Natural killer cell (primary cell): ENCODE results near the gene FUCA1. TPM values are rescaled to one million over a fixed set of nuclear protein-coding genes. Genes with fewer than 3 reads are reported as not detected.

Experiments
- ATAC-seq, 3 donors: fragments of 150-1000 bp in 2 of 3; fragments of 200-7000 bp in 1 of 3; cut with Tn5 transposase; 1 replicate in 1 of 3; 2 replicates in 2 of 3; pipeline ENCODE4 v1.10.0; 2021; ENCODE audit warnings: mild to moderate bottlenecking in 2 of 3, moderate library complexity in 2 of 3
- DNase-seq, 2 donors: peaks; one replicate each; pipeline versions ENCODE4 v3.0.0 to v3.0.0-alpha.2; 2013 to 2021; ENCODE audit warnings: mixed read lengths in 1 of 2
- H3K27ac ChIP-seq: one replicate; pipeline ENCODE4 v1.5.1; 2013; ENCODE audit warnings: mild to moderate bottlenecking, low read length
- H3K27me3 ChIP-seq: one replicate; pipeline ENCODE4 v1.6.1; 2013; ENCODE audit warnings: low read length; ENCODE audit not compliant: control insufficient read depth, insufficient read depth
- H3K36me3 ChIP-seq: one replicate; pipeline ENCODE4 v1.6.1; 2013; ENCODE audit warnings: low read length; ENCODE audit not compliant: control insufficient read depth, insufficient read depth
- H3K4me1 ChIP-seq: one replicate; pipeline ENCODE4 v1.6.1; 2013; ENCODE audit warnings: low read length; ENCODE audit not compliant: control insufficient read depth, insufficient read depth
- H3K4me3 ChIP-seq: one replicate; pipeline ENCODE4 v1.5.1; 2013; ENCODE audit warnings: low read length
- H3K9me3 ChIP-seq: one replicate; pipeline ENCODE4 v1.6.1; 2013; ENCODE audit warnings: low read length; ENCODE audit not compliant: control insufficient read depth, insufficient read depth
- H3K27ac Mint-ChIP-seq, 2 donors: one replicate each; pipeline ENCODE4 v1.8.0; 2022; ENCODE audit warnings: mild to moderate bottlenecking in 2 of 2, mixed read lengths in 2 of 2, moderate library complexity in 1 of 2
- H3K27me3 Mint-ChIP-seq, 2 donors: one replicate each; pipeline ENCODE4 v1.8.0; 2022; ENCODE audit warnings: low read depth in 2 of 2, mixed read lengths in 2 of 2
- H3K36me3 Mint-ChIP-seq: one replicate; pipeline ENCODE4 v1.8.0; 2022; ENCODE audit warnings: mixed read lengths
- H3K4me1 Mint-ChIP-seq, 2 donors: one replicate each; pipeline ENCODE4 v1.8.0; 2022; ENCODE audit warnings: mixed read lengths in 2 of 2
- H3K4me3 Mint-ChIP-seq: one replicate; pipeline ENCODE4 v1.8.0; 2022; ENCODE audit warnings: mild to moderate bottlenecking, moderate library complexity, mixed read lengths
- H3K9me3 Mint-ChIP-seq, 2 donors: one replicate each; pipeline ENCODE4 v1.8.0; 2022; ENCODE audit warnings: mixed read lengths in 2 of 2
- WGBS: methylation state at CpG from one replicate; pipeline ENCODE4 v1.1.7; 2013; ENCODE audit warnings: missing lambda C conversion rate; ENCODE audit not compliant: insufficient coverage; 5-methylcytosine and 5-hydroxymethylcytosine counted together
- intact Hi-C: fragments of 100-400 bp; cut with micrococcal nuclease; formaldehyde crosslinking; loops from one replicate; pipeline ENCODE4 v1.14.2; 2022
- total RNA-seq, 4 donors: library from RNA; stranded (reverse); fragments of 120-200 nt in 1 of 4; gene quantifications; one replicate each; pipeline versions ENCODE4 v1.2.3 to v1.2.4, GENCODE V29; 2013 to 2022
- TF ChIP-seq, protein P1 (sequence below): fragments of 200-600 bp; IDR thresholded peaks from one replicate; pipeline ENCODE4 v1.8.0; 2022; ENCODE audit warnings: antibody characterized with exemption

The FUCA1 gene
- total RNA-seq: 10 to 100 TPM in 2 of 3 donors, 1 to 10 TPM in 1; 6.8 to 12.5 (median 11.9) TPM
- 23.6 TPM for total RNA-seq (2013)

DNA sequence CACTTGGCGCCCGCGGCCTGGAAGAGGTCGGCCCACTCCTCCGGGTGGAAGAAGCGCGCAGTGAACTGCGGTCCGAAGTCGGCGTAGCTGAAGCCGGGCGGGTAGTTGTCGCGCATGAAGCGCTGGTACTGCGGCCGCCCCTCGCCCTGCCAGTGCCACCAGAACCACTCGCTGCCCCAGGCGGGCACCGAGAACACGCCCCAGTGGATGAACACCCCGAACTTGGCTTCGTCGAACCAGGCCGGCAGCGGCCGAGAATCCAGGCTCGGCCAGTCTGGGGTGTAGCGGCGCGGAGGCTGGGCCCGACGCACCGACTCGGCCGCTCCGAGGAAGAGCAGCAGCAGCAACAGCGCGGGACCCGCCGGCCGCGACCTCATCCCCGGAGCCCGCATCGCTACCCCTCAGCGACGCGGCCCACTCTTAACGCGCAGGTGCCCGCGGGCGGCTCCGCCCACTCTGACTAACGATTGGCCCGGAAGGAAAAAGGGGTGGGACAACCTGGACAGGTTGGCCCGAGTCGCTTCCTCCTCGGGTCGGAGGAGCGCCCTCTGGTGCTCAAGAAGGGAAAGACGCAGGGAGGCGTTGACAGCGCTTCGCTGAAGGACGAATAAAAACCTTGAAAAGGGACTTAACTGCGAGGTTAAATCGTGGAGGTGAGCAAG lies at the start of gene FUCA1:
TSS of gene FUCA1 (minus strand) at position 396 of the 662 bp plus-strand sequence. CDS start at position 392, 4 bp downstream.
- Histone ChIP-seq H3K27me3 (no peaks in the 10 kb centered on the region), H3K9me3 (no peaks in the 10 kb centered on the region), H3K4me3 (peak within 1 kb of the TSS; percentile 78), H3K27ac (peak within 1 kb of the TSS; percentile 61), H3K4me1 (peaks cover 29% of the 10 kb centered on the region), H3K36me3 (peaks cover 9% of the 10 kb centered on the region)
- TF ChIP-seq, protein P1, sequence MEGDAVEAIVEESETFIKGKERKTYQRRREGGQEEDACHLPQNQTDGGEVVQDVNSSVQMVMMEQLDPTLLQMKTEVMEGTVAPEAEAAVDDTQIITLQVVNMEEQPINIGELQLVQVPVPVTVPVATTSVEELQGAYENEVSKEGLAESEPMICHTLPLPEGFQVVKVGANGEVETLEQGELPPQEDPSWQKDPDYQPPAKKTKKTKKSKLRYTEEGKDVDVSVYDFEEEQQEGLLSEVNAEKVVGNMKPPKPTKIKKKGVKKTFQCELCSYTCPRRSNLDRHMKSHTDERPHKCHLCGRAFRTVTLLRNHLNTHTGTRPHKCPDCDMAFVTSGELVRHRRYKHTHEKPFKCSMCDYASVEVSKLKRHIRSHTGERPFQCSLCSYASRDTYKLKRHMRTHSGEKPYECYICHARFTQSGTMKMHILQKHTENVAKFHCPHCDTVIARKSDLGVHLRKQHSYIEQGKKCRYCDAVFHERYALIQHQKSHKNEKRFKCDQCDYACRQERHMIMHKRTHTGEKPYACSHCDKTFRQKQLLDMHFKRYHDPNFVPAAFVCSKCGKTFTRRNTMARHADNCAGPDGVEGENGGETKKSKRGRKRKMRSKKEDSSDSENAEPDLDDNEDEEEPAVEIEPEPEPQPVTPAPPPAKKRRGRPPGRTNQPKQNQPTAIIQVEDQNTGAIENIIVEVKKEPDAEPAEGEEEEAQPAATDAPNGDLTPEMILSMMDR: peak; percentile 90
- Mint-ChIP-seq H3K27ac (peak within 1 kb of the TSS; percentile 80 to 87), H3K36me3 (no peaks in the 10 kb centered on the region), H3K9me3 (no peaks in the 10 kb centered on the region), H3K4me3 (peak within 1 kb of the TSS; percentile 92), H3K4me1 (peaks cover 23 to 30% of the 10 kb centered on the region in 2 donors), H3K27me3 (peaks cover 4 to 7% of the 10 kb centered on the region in 2 donors)
- intact Hi-C loops: loop anchor here (1.0 to 2.0 kb wide), 4 partner anchors 49 to 96 kb away; partner anchors contain the start of gene GALE
- ATAC-seq (peak; percentile 99 to 100 (median 99)), DNase-seq (peak; percentile 94 to 99)
- WGBS: under 1% methylated on average over 71 of the region's 71 CpGs

DNA sequence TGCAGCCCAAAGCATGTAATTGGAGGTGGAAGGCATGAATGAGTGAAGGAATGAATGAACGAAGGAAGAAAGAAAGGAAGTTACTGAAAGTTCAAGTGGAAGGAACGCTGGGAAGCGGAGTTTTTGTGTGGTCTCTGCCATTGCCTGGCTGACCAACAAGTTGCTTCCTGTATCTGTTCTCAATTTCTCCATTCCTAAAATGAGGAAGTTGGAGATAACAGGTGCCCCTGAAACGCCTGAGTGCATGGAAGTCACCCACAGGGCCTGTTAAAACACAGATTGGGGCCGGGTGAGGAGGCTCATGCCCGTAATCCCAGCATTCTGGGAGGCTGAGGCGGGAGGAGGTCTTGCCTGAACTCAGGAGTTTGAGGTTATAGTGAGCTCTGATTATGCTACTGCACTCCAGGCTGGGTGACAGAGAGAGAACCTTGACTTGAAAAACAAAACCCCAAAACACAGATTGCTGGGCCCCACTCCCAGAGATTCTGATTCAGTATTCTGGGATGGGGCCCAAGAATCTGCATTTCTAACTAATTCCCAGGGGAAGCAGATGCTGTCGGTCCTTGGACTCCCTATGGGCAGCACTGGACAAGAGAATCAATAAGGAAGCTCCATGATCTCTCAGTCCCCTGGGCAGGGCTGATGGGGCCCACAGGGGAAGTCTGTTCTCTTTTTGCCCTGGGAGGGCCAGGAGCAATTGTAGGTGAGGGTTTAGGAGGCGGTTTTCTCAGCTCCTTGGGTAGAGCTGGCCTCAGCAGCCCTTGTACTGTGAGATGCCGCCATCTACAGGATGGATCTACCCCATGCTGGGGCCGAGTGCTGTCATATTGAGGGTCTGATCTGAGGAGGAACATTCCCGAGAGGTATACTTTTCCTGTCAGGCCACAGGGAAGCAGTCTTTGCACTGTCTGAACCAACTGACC lies 48.4 kb upstream of the FUCA1 start:
- H3K4me1 Mint-ChIP-seq: peaks cover 27 to 39% of the 10 kb centered on the region in 2 donors
- Histone ChIP-seq H3K4me1 (peaks cover 50% of the 10 kb centered on the region), H3K27ac (no peak overlapping the region)

DNA sequence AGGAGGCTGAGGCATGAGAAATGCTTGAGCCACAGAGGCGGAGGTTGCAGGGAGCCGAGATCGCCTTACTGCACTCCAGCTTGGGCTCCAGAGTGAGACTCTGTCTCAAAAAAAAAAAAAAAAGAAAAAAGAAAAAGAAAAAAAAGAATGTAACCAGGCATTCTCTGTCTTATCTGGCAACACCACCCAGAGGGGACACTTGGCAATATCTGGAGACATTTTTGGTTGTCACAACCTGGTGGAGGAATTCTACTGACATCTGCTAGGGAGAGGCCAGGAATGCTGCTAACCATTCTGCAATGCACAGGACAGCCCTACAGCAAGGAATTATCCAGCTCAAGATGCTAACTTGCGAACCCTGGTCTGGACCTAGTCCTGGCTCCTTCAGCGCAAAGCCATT lies 47.4 kb upstream of the FUCA1 start:
- peaks cover 0 to 3% of the 10 kb centered on the region in 2 donors for H3K27me3 Mint-ChIP-seq
- no peaks in the 10 kb centered on the region for H3K27me3 ChIP-seq
- no peaks in the 10 kb centered on the region for H3K36me3 ChIP-seq
- H3K9me3 ChIP-seq: no peaks in the 10 kb centered on the region
- TF ChIP-seq, protein P1: no peak
- no peak for ATAC-seq
- intact Hi-C loops: no loop called here
- DNase-seq: no peak
- no peak overlapping the region for H3K4me3 ChIP-seq
- no peaks in the 10 kb centered on the region for H3K36me3 Mint-ChIP-seq
- H3K27ac Mint-ChIP-seq: no peak overlapping the region
- H3K9me3 Mint-ChIP-seq: no peaks in the 10 kb centered on the region
- H3K4me1 Mint-ChIP-seq: peaks cover 37 to 49% of the 10 kb centered on the region in 2 donors
- WGBS: 94% methylated on average over 5 of the region's 5 CpGs
- no peak overlapping the region for H3K4me3 Mint-ChIP-seq
- H3K4me1 ChIP-seq: peaks cover 60% of the 10 kb centered on the region
- H3K27ac ChIP-seq: no peak overlapping the region

More for the DNA sequence above, 48.4 kb upstream of the FUCA1 start:
- H3K9me3 Mint-ChIP-seq: no peaks in the 10 kb centered on the region
- DNase-seq (peak; percentile 57 to 81), ATAC-seq (peak; percentile 90 to 94 (median 92))
- H3K27me3 Mint-ChIP-seq: peaks cover 0 to 3% of the 10 kb centered on the region in 2 donors
- TF ChIP-seq, protein P1: peak; percentile 79
- WGBS: 31% methylated on average over 12 of the region's 12 CpGs
- Histone ChIP-seq H3K36me3 (no peaks in the 10 kb centered on the region), H3K9me3 (no peaks in the 10 kb centered on the region), H3K4me3 (no peak overlapping the region), H3K27me3 (no peaks in the 10 kb centered on the region)
- H3K4me3 Mint-ChIP-seq: no peak overlapping the region
- peak overlapping the region in 1 of 2 donors; percentile 12 for H3K27ac Mint-ChIP-seq
- intact Hi-C loops: loop anchor here (1.0 to 2.0 kb wide), 4 partner anchors 48 to 372 kb away; partner anchors contain the start of gene FUCA1
- no peaks in the 10 kb centered on the region for H3K36me3 Mint-ChIP-seq
